ENCODE measurements around the gene MAPK8. TPM values are rescaled to one million over a fixed set of nuclear protein-coding genes. Genes with fewer than 3 reads are reported as not detected.

The MAPK8 gene
- total and polyA plus RNA-seq, 12 donors: 7.6 to 103 (median 31.9) TPM

- intact Hi-C loops (cut with DNase I): no loop called here
- no peaks in the 10 kb centered on the region for H3K36me3 ChIP-seq (replicated peaks in 1 of 2)
- no peaks in the 10 kb centered on the region for H3K9me3 ChIP-seq (replicated peaks in 1 of 3)
- DNase-seq: no peak
- no peak overlapping the region for H3K27ac ChIP-seq
- TF ChIP-seq, protein P1, sequence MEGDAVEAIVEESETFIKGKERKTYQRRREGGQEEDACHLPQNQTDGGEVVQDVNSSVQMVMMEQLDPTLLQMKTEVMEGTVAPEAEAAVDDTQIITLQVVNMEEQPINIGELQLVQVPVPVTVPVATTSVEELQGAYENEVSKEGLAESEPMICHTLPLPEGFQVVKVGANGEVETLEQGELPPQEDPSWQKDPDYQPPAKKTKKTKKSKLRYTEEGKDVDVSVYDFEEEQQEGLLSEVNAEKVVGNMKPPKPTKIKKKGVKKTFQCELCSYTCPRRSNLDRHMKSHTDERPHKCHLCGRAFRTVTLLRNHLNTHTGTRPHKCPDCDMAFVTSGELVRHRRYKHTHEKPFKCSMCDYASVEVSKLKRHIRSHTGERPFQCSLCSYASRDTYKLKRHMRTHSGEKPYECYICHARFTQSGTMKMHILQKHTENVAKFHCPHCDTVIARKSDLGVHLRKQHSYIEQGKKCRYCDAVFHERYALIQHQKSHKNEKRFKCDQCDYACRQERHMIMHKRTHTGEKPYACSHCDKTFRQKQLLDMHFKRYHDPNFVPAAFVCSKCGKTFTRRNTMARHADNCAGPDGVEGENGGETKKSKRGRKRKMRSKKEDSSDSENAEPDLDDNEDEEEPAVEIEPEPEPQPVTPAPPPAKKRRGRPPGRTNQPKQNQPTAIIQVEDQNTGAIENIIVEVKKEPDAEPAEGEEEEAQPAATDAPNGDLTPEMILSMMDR (IDR thresholded peaks at IDR 0.05): no peak
- TF ChIP-seq POLR2A (IDR thresholded peaks at IDR 0.05): no peak
- H3K4me3 ChIP-seq: no peak overlapping the region
- peaks cover 0 to 15% of the 10 kb centered on the region in 2 donors for H3K4me1 ChIP-seq (replicated peaks in 1 of 2)
- H3K27me3 ChIP-seq: no peaks in the 10 kb centered on the region
- WGBS, 4 donors: 91 to 98% (median 95%) methylated on average over 2 of the region's 2 CpGs
Measured at GRCh38 chr10:48314107-48314506, 7.6 kb downstream of the MAPK8 start.

- no peak for TF ChIP-seq POLR2A (IDR thresholded peaks at IDR 0.05)
- TF ChIP-seq, protein P1 (IDR thresholded peaks at IDR 0.05): no peak
- Histone ChIP-seq H3K27me3 (no peaks in the 10 kb centered on the region), H3K4me3 (no peak overlapping the region), H3K36me3 (replicated peaks in 1 of 2) (no peaks in the 10 kb centered on the region), H3K4me1 (replicated peaks in 1 of 2) (peaks cover 0 to 6% of the 10 kb centered on the region in 2 donors), H3K9me3 (replicated peaks in 1 of 3) (no peaks in the 10 kb centered on the region), H3K27ac (no peak overlapping the region)
- 89 to 92% (median 91%) methylated on average over 4 of the region's 4 CpGs for WGBS, 4 donors
- intact Hi-C loops (cut with DNase I): no loop called here
- DNase-seq: no peak
Measured at GRCh38 chr10:48316236-48316635, 9.8 kb downstream of the MAPK8 start.

GRCh38 chr10:48317321-48317990, 11.0 kb downstream of the MAPK8 start:
- TF ChIP-seq, protein P1 (IDR thresholded peaks at IDR 0.05): no peak
- TF ChIP-seq POLR2A (IDR thresholded peaks at IDR 0.05): no peak
- peaks cover 0 to 9% of the 10 kb centered on the region in 2 donors for H3K4me1 ChIP-seq (replicated peaks in 1 of 2)
- no peaks in the 10 kb centered on the region for H3K27me3 ChIP-seq
- 69 to 87% (median 72%) methylated on average over 8 of the region's 8 CpGs for WGBS, 4 donors
- intact Hi-C loops (cut with DNase I): no loop called here
- no peak overlapping the region for H3K27ac ChIP-seq
- no peaks in the 10 kb centered on the region for H3K36me3 ChIP-seq (replicated peaks in 1 of 2)
- H3K9me3 ChIP-seq (replicated peaks in 1 of 3): no peaks in the 10 kb centered on the region
- no peak overlapping the region for H3K4me3 ChIP-seq
- DNase-seq: no peak

GRCh38 chr10:48322017-48322416, 15.5 kb downstream of the MAPK8 start:
- Histone ChIP-seq H3K9me3 (replicated peaks in 1 of 3) (no peaks in the 10 kb centered on the region), H3K4me3 (no peak overlapping the region), H3K36me3 (replicated peaks in 1 of 2) (no peaks in the 10 kb centered on the region), H3K27ac (no peak overlapping the region), H3K27me3 (no peaks in the 10 kb centered on the region), H3K4me1 (replicated peaks in 1 of 2) (peaks cover 0 to 9% of the 10 kb centered on the region in 2 donors)
- 90 to 95% (median 92%) methylated on average over 3 of the region's 3 CpGs for WGBS, 4 donors
- TF ChIP-seq POLR2A (IDR thresholded peaks at IDR 0.05): no peak
- TF ChIP-seq, protein P1 (IDR thresholded peaks at IDR 0.05): no peak
- intact Hi-C loops (cut with DNase I): no loop called here
- DNase-seq: no peak
